ENCODE data around the gene RAB42.

Gene RAB42

GRCh38 chr1:28577052-28577678, 14.9 kb upstream of the RAB42 start:
- Histone ChIP-seq H3K9me3 (ENCODE audit: insufficient read depth, low read length) (no peaks in the 10 kb centered on the region), H3K27ac (ENCODE audit: low read length) (peak overlapping the region; percentile 76), H2AFZ (ENCODE audit: low read depth, low read length) (no peak overlapping the region), H3K27me3 (ENCODE audit: low read depth, low read length) (no peaks in the 10 kb centered on the region), H3K79me2 (ENCODE audit: low read length) (peaks cover 34% of the 10 kb centered on the region), H3K4me1 (ENCODE audit: low read length) (peaks cover 12% of the 10 kb centered on the region), H3K9ac (ENCODE audit: low read length) (no peak overlapping the region), H3K4me2 (ENCODE audit: low read length) (no peak overlapping the region), H4K20me1 (ENCODE audit: insufficient read depth, low read length) (peaks cover 28% of the 10 kb centered on the region), H3K36me3 (replicated peaks; ENCODE audit: low read depth, low read length) (peaks cover 36% of the 10 kb centered on the region), H3K4me3 (ENCODE audit: low read length) (no peak overlapping the region)
- no peak for TF ChIP-seq CTCF (IDR thresholded peaks at IDR 0.05; ENCODE audit: low read depth, low read length)
- TF ChIP-seq EZH2phosphoT487 (IDR thresholded peaks at IDR 0.05; ENCODE audit: low read depth): no peak

- Histone ChIP-seq H4K20me1 (ENCODE audit: insufficient read depth, low read length) (peaks cover 28% of the 10 kb centered on the region), H3K27ac (ENCODE audit: low read length) (peak overlapping the region; percentile 76), H3K9me3 (ENCODE audit: insufficient read depth, low read length) (no peaks in the 10 kb centered on the region), H3K4me2 (ENCODE audit: low read length) (no peak overlapping the region), H3K27me3 (ENCODE audit: low read depth, low read length) (no peaks in the 10 kb centered on the region), H3K4me1 (ENCODE audit: low read length) (peaks cover 12% of the 10 kb centered on the region), H3K4me3 (ENCODE audit: low read length) (no peak overlapping the region), H3K36me3 (replicated peaks; ENCODE audit: low read depth, low read length) (peaks cover 36% of the 10 kb centered on the region), H2AFZ (ENCODE audit: low read depth, low read length) (no peak overlapping the region), H3K79me2 (ENCODE audit: low read length) (peaks cover 37% of the 10 kb centered on the region), H3K9ac (ENCODE audit: low read length) (no peak overlapping the region)
- TF ChIP-seq CTCF (IDR thresholded peaks at IDR 0.05; ENCODE audit: low read depth, low read length) (no peak), EZH2phosphoT487 (IDR thresholded peaks at IDR 0.05; ENCODE audit: low read depth) (no peak)
Measured at GRCh38 chr1:28577738-28578536, 14.1 kb upstream of the RAB42 start.

GRCh38 chr1:28578696-28579218, 13.3 kb upstream of the RAB42 start:
- no peak overlapping the region for H2AFZ ChIP-seq (ENCODE audit: low read depth, low read length)
- H3K27ac ChIP-seq (ENCODE audit: low read length): peak overlapping the region; percentile 76
- H3K36me3 ChIP-seq (replicated peaks; ENCODE audit: low read depth, low read length): peaks cover 36% of the 10 kb centered on the region
- no peak overlapping the region for H3K4me3 ChIP-seq (ENCODE audit: low read length)
- no peak for TF ChIP-seq CTCF (IDR thresholded peaks at IDR 0.05; ENCODE audit: low read depth, low read length)
- TF ChIP-seq EZH2phosphoT487 (IDR thresholded peaks at IDR 0.05; ENCODE audit: low read depth): no peak
- peak overlapping the region; percentile 10; the same call in 1 of the 2 replicates for H3K4me2 ChIP-seq (ENCODE audit: low read length)
- H3K79me2 ChIP-seq (ENCODE audit: low read length): peaks cover 37% of the 10 kb centered on the region
- H3K27me3 ChIP-seq (ENCODE audit: low read depth, low read length): no peaks in the 10 kb centered on the region
- peaks cover 15% of the 10 kb centered on the region for H3K4me1 ChIP-seq (ENCODE audit: low read length)
- no peak overlapping the region for H3K9ac ChIP-seq (ENCODE audit: low read length)
- no peaks in the 10 kb centered on the region for H3K9me3 ChIP-seq (ENCODE audit: insufficient read depth, low read length)
- H4K20me1 ChIP-seq (ENCODE audit: insufficient read depth, low read length): peaks cover 28% of the 10 kb centered on the region

GRCh38 chr1:28579401-28579800, 12.7 kb upstream of the RAB42 start:
- H3K27ac ChIP-seq (ENCODE audit: low read length): peak overlapping the region; percentile 76
- H3K9ac ChIP-seq (ENCODE audit: low read length): peak overlapping the region; percentile 95; the same call in 1 of the 2 replicates
- H3K36me3 ChIP-seq (replicated peaks; ENCODE audit: low read depth, low read length): peaks cover 36% of the 10 kb centered on the region
- H3K4me2 ChIP-seq (ENCODE audit: low read length): peak overlapping the region; percentile 97
- peaks cover 15% of the 10 kb centered on the region for H3K4me1 ChIP-seq (ENCODE audit: low read length)
- TF ChIP-seq CTCF (IDR thresholded peaks at IDR 0.05; ENCODE audit: low read depth, low read length) (no peak), EZH2phosphoT487 (IDR thresholded peaks at IDR 0.05; ENCODE audit: low read depth) (no peak)
- no peak overlapping the region for H2AFZ ChIP-seq (ENCODE audit: low read depth, low read length)
- no peaks in the 10 kb centered on the region for H3K27me3 ChIP-seq (ENCODE audit: low read depth, low read length)
- H3K4me3 ChIP-seq (ENCODE audit: low read length): peak overlapping the region; percentile 91
- H3K9me3 ChIP-seq (ENCODE audit: insufficient read depth, low read length): no peaks in the 10 kb centered on the region
- peaks cover 37% of the 10 kb centered on the region for H3K79me2 ChIP-seq (ENCODE audit: low read length)
- peaks cover 28% of the 10 kb centered on the region for H4K20me1 ChIP-seq (ENCODE audit: insufficient read depth, low read length)
